HG03097 (cell line): ENCODE data around the gene KCP.

Source experiments
- ATAC-seq: cut with Tn5 transposase; IDR thresholded peaks from one replicate; pipeline ENCODE4 v1.9.1; 2021; ENCODE audit not compliant: unreplicated experiment, low FRiP score

Gene KCP

DNA sequence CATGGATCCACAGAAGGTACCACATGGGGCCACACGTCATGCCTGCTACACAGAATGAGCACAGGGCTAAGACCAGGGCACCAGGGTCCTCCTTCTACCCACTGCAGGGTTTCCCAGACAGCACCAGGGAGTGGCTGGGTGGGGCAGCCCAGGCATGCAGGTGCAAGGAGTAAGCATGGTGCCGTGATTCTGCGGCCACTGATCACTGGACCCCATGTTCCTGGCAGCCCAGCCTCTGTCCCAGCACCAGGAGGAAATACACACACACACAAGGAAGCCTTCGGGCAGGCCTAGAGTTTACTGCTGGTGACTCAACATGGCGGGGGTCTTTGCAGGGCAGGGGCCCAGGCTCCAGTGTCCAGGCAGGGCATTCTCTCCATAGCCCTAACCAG is 33.9 kb downstream of the KCP start:
- ATAC-seq, result no peak

- no peak for ATAC-seq
Observed at GRCh38 chr7:128876127-128876526, 34.4 kb downstream of the KCP start.

DNA sequence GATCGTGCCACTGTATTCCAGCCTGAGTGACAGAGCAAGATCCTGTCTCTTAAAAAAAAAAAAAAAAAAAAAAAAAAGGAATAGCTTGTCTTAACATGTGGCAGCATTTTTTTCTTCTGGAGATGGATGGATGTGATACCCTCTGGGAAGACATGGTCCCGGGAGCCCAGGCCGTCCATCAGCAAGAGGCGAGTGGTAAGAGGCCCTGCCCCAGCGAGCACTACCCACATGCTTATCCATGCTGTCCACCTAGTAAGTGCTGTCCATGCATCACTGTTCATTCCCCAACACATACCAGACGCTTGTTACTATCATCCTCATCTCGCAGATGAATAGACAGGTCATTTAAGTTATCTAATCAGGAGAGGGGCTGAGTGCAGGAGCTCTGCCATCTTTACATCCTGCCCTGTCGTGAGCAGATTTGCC is 35.0 kb downstream of the KCP start:
- ATAC-seq, result no peak

DNA sequence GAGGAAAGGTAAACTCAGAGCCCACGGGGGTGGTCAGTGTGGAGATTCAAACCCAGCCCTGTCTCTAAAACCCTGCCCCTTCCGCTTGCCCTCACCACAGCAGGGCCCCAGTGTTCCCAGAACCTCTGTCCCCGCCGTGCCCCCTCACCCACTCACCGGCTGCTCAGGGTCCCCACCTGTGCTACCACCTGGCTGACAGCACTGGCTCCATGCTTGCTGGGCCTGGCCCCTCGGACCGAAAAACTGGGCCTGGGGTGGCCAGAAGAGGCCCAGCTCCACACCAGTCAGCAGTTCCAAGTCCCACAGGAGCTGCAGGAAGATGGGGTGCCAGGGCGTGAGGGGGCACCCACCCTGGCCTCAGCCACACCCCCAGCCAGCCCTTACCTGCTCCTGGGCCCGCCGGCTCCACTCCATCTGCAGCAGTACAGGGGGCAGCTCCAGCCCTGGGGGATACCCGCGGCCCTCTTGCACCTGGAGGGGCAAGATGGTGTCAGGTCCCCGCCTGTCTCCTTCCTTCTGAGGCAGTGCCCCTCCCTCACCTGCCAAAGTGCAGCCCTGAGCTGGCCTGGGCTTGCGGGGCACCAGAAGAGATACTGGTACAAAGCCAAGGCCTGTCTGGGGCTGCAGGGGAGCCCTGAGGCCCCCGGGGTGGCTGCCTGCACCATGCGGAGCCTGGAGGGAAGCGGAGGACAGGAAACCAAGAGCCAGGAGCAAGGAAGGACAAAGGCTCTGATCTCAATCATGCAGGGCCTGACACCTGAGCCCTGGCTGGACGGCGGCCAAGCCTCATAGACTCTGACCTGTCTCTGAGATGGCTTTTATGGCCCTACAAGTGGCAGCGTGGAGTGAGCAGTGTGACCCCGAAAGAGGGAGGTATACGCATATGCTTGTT is 36.1 kb downstream of the KCP start:
- ATAC-seq, result no peak

GRCh38 chr7:128873234-128873633 is 37.3 kb downstream of the KCP start:
- ATAC-seq, result no peak

GRCh38 chr7:128872394-128872824 is 38.1 kb downstream of the KCP start:
- no peak for ATAC-seq

GRCh38 chr7:128871050-128871449 is 39.5 kb downstream of the KCP start:
- no peak for ATAC-seq

DNA sequence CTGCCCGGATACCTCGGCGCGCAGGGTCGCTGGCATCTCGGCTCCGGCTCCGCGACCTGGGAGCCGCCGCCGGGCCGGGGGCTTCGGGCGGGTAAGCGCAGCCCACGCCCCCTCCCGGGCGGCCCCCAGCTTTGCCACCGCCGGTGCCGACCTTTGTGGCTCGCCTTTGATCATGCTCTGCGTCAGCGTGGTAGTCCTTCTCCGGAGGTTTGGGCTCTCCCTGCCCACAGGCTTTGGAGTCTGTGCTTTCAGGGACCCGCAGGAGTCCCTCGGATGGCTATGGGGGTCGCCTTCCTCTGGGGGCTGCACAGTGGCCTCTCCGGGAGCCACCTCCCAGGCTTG is 40.6 kb downstream of the KCP start:
- no peak for ATAC-seq

DNA sequence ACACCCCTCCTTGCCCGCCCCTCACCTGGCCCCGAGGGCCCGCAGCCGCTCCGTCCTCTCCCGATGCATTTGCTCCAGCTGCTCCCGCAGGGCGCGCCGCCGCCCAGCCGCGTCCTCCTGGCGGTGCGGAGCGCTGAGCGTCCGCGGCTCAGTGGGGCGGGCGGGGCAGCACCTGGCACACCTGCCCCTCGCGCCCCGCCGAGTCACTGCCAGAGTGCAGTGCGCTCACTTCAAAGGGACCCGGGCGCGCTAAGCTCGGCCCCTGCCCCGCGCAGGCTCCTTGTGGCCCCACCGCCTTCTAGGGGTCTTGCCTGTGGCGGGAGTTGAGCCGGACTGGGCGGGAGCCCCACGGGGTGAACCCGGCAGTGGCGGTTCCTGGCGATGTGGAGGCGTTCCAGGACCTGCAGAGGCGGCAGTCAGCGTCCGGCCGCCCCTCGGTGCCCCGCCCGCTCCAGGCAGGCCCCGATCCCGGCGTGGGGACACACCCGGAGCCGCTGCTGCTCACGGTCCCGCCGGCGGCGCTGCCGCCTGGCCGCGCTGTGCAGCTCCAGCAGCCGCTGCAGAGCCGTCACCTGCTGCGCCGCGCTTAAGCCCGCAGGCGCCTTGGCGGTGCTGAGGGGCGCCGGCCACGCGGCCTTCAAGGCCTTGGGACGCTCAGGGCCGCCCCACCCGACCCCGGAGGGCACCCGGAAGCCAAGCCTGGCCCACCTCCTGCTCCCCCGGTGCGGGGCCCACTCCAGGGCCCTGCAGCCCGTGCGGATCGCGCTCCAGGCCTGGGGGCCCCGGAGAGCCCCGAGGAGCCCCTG is 41.2 kb downstream of the KCP start:
- ATAC-seq, result no peak

GRCh38 chr7:128868624-128869137 is 41.8 kb downstream of the KCP start:
- no peak for ATAC-seq

DNA sequence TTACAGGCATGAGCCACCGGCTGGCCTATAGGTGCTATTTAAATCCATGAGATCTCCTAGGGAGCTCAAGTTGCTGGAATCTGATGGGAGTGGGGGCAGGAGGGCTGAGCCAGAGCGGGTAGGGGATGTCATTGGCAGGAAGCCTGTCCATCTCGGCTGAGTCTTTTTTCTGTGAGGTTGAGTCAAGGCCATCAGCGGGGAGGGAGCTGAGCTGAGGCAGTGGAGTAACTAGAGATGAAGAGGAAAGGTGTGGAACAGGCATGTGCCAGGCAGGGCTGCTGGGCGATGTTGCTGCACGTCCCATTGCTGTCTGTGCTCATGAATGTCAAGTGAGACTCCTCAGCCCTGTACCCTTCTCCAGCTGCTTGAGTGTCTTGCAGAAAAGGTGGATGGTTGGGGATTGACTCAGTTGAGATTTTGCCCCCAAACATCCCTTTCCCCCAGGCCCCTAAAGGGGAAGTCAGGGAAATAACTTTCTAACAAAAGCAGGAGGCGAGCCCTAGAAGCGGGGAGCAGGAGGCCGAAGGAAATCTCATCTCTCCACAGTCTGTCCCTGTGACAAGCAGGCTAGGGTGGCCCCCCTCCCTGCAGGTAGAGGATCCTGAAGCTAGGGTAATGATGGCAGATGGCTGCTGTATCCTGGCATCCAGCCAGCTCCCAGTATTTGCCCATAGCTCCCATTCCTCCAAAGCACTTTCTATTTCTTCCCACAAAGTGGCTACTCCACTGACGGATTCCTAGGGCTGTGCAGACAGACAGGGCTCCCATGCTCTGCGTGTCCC is 42.5 kb downstream of the KCP start:
- no peak for ATAC-seq

- no peak for ATAC-seq
Observed at GRCh38 chr7:128867241-128867640, 43.3 kb downstream of the KCP start.

DNA sequence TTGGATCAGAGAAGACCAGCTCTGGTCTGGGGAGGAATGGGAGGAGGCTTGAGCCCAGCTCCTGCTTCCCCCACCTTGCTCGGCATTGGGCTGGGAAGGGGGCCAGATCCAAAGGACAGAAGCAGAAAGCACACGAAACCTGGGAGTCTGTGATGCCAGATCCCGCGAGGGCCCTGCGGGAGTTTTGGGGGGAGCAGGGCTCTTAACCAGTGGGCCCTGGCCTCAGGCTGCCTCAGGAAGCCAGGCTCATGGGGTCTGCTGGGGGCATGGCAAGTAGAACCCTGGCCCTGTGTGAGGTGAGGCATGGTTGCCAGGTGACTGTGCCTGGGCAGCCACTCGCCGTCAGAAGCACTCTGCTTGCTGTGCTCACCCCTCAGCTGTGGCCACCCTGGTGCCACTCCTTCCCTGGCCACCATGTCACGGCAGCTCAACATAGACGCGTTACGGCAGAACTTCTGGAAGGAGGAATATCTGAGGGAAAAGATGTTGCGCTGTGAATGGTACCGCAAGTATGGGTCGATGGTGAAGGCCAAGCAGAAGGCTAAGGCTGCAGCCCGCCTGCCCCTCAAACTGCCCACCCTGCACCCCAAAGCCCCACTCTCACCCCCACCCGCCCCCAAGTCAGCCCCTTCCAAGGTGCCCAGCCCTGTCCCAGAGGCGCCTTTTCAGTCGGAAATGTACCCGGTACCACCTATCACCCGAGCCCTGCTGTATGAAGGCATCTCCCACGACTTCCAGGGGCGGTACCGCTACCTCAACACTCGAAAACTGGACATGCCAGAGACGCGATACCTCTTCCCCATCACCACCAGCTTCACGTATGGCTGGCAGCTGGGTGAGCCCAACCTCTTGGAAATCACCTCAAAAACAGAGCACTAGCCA is 44.3 kb downstream of the KCP start:
- no peak for ATAC-seq

GRCh38 chr7:128865303-128865702 is 45.2 kb downstream of the KCP start:
- ATAC-seq, result no peak

GRCh38 chr7:128863433-128863989 is 47.0 kb downstream of the KCP start:
- peak; percentile 37 for ATAC-seq

- peak; percentile 83 for ATAC-seq
Observed at GRCh38 chr7:128862571-128863432, 47.7 kb downstream of the KCP start, which contains the start of gene ATP6V1F. Gene ATP6V1F, plus strand, starts transcription at chr7:128862856. Its CDS starts 49 bp downstream, at chr7:128862905.

GRCh38 chr7:128861957-128862570 is 48.4 kb downstream of the KCP start:
- no peak for ATAC-seq
